C4-2B (cell line): ENCODE results near the gene KCNMA1.

ENCODE experiments used
- CTCF ChIP-seq: fragments of 450-650 bp; conservative IDR thresholded peaks from 2 replicates; pipeline ENCODE4 v1.5.1; 2017; ENCODE audit warnings: mild to moderate bottlenecking
- ZFX ChIP-seq: fragments of 450-650 bp; IDR thresholded peaks from 2 replicates; pipeline ENCODE4 v1.6.1; 2017

DNA sequence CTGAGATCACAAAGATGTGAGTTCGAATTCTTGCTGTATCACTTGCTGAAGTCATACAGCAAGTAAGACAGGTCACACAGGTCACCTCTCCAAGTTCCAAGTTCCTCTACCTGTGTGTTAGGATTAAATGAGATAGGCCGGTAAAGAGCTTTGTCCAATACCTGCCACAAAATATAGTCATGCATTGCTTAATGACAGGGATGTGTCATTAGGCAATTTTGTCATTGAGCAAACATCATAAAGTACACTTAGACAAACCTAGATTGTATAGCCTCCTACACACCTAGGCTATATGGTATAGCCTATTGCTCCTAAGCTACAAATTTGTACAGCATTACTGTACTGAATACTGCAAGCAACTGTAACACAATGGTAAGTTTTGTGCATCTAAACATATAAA, 469.4 kb downstream of the KCNMA1 start:
- TF ChIP-seq CTCF (no peak), ZFX (no peak)
